ENCODE results near the gene TRAF3IP3.

Gene TRAF3IP3

DNA sequence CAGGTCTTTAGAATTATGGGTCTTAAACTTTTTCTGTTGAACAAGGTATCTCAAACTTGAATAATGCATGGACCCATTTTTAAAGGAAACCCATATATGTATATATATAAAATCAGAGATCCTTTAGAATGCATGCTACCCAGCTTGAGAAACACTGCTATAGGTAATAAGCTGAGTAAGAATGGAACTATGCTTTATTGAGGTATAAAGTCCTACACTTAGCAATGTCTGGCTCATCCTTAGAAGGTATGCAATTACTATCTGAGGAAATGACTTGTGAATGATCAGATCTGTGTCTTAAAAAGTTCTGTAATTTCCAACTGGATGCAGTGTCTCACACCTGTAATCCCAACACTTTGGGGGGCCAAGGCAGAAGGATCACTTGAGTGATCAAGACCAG is 11.2 kb downstream of the TRAF3IP3 start:
- Histone ChIP-seq H3K4me2 (peak overlapping the region; percentile 80 to 99 (median 95)), H3K4me1 (peaks cover 46 to 94% (median 68%) of the 10 kb centered on the region in 10 experiments)

DNA sequence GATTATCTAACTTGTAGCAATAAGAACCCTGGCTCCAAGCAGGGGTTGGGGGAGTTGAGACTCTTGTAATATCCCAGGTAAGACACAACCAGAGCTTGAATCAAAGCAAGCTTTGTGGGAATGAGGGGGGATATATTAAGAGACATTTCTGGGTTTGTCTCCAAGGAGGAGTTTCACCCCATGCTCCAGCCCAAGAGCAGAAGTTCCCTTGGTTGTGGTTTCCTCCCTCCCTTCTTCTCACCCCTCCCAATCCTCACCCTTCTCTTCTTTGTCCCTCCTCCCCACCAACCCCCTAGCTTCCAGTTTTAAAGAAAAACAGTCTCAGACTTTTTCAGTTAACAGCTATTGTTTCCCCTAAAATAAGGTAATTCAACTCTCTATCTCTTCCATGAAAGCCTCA is 11.9 kb downstream of the TRAF3IP3 start:
- Histone ChIP-seq H3K9ac (peak overlapping the region; percentile 68 to 87 (median 76); a peak in 21 of 22 replicates), H3K36me3 (peaks cover 0 to 60% (median 39%) of the 10 kb centered on the region in 11 experiments; a peak in 18 of 22 replicates), H3K4me3 (peak overlapping the region in 9 of 10 experiments; percentile 41 to 78 (median 60); a peak in 17 of 20 replicates), H3K4me2 (peak overlapping the region; percentile 80 to 99 (median 95)), H4K20me1 (peaks cover 0 to 25% (median 0%) of the 10 kb centered on the region in 11 experiments; a peak in 7 of 22 replicates), H3K9me3 (replicated peaks in 1 of 11) (peaks cover 0 to 13% (median 0%) of the 10 kb centered on the region in 11 experiments; a peak in 1 of 22 replicates), H3K27ac (peak overlapping the region; percentile 63 to 96 (median 85)), H3K27me3 (no peaks in the 10 kb centered on the region), H3K4me1 (peaks cover 46 to 94% (median 68%) of the 10 kb centered on the region in 10 experiments)
- no peak for TF ChIP-seq Cebpa-rat (IDR thresholded peaks at IDR 0.05)

More for the DNA sequence above, 11.2 kb downstream of the TRAF3IP3 start:
- no peak for TF ChIP-seq Cebpa-rat (IDR thresholded peaks at IDR 0.05)
- H3K27me3 ChIP-seq, result no peaks in the 10 kb centered on the region
- H3K9ac ChIP-seq, result peak overlapping the region in 4 of 11 experiments; percentile 71 to 87 (median 83); a peak in 6 of 22 replicates
- H3K36me3 ChIP-seq, result peaks cover 0 to 60% (median 45%) of the 10 kb centered on the region in 11 experiments; a peak in 18 of 22 replicates
- H4K20me1 ChIP-seq, result peaks cover 0 to 19% (median 0%) of the 10 kb centered on the region in 11 experiments; a peak in 7 of 22 replicates
- peaks cover 0 to 18% (median 0%) of the 10 kb centered on the region in 11 experiments; a peak in 1 of 22 replicates for H3K9me3 ChIP-seq (replicated peaks in 1 of 11)
- peak overlapping the region in 7 of 10 experiments; percentile 41 to 78 (median 68); a peak in 12 of 20 replicates for H3K4me3 ChIP-seq
- H3K27ac ChIP-seq, result peak overlapping the region in 10 of 11 experiments; percentile 76 to 96 (median 86); a peak in 17 of 22 replicates

DNA sequence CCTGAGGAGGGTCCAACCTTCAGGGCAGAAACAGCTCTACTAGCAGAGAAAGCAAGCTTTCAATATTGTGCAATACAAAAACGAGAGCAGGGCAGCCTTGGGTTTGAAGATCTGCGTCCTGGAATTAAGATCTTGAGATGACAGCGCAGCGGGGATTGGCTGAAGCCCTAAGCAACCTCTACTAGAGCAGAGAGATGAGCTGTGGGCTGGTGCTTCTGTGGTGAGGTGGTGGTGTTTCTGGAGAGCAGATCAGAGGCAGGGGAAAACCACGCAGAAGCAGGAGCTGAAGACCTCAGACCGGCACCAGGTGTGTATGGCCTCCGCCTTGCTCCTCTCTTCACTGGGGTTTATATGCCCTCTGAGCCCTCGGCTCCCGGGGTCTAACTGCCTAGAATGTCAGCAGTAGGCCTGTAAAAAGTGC is 12.5 kb downstream of the TRAF3IP3 start:
- Histone ChIP-seq H3K27ac (peak overlapping the region; percentile 63 to 96 (median 85)), H3K9ac (peak overlapping the region; percentile 68 to 87 (median 76)), H4K20me1 (peaks cover 0 to 26% (median 0%) of the 10 kb centered on the region in 11 experiments; a peak in 7 of 22 replicates), H3K4me2 (peak overlapping the region; percentile 80 to 99 (median 95)), H3K4me1 (peaks cover 46 to 94% (median 74%) of the 10 kb centered on the region in 10 experiments), H3K36me3 (peaks cover 0 to 60% (median 38%) of the 10 kb centered on the region in 11 experiments; a peak in 17 of 22 replicates), H3K9me3 (replicated peaks in 1 of 11) (peaks cover 0 to 9% (median 0%) of the 10 kb centered on the region in 11 experiments; a peak in 1 of 22 replicates), H3K27me3 (no peaks in the 10 kb centered on the region), H3K4me3 (peak overlapping the region; percentile 18 to 78 (median 60); a peak in 19 of 20 replicates)
- peak; percentile 47 to 98 (median 91); a peak in 18 of 22 replicates for TF ChIP-seq Cebpa-rat (IDR thresholded peaks at IDR 0.05)

DNA sequence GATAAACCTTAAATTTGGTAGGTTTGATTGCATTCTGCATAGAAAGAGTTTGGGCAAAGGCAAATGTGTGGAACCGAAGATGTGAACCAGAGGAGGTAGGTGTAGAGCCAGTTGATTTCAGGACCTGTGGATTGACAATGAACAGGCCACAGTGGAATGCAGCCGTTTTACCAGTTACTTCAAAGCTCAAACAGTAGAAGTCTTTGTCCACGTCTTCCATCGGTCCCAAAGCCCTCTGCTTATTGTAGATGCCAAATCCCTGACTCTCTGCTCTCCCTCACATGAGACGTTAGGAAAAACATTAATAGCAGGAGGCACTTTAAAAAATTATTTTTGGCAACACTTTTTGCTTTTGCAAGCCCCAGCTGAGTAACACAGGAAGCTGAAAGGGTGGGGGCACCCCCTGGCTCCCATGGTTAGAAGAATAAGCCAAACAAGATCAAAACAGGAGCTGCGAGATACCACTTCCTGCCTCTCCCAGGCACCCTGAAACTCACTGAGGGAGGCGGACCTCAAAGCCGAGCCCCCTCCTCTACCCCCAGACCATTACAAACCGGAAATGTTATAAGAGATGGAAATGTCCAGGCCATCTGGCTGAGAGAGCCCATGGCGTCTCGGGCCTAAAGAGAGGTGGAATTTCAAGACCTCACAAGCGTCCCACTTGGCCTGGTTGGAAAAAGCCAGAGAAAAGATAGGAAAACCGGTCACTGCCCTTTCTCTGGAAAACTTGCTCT is 13.5 kb downstream of the TRAF3IP3 start:
- 0 out of 22 replicates have a peak, but pooled peaks cover 0 to 3% (median 0%) of the 10 kb centered on the region in 11 experiments for H3K9me3 ChIP-seq (replicated peaks in 1 of 11)
- H3K9ac ChIP-seq, result peak overlapping the region; percentile 68 to 87 (median 76)
- H3K36me3 ChIP-seq, result peaks cover 0 to 59% (median 33%) of the 10 kb centered on the region in 11 experiments; a peak in 12 of 22 replicates
- peak overlapping the region; percentile 18 to 78 (median 60); a peak in 19 of 20 replicates for H3K4me3 ChIP-seq
- no peaks in the 10 kb centered on the region for H3K27me3 ChIP-seq
- peak overlapping the region; percentile 63 to 96 (median 85) for H3K27ac ChIP-seq
- peak overlapping the region; percentile 80 to 99 (median 95) for H3K4me2 ChIP-seq
- H4K20me1 ChIP-seq, result peaks cover 0 to 26% (median 0%) of the 10 kb centered on the region in 11 experiments; a peak in 7 of 22 replicates
- peaks cover 51 to 95% (median 83%) of the 10 kb centered on the region in 10 experiments for H3K4me1 ChIP-seq
- peak in 3 of 11 experiments; percentile 24 to 57 (median 44); a peak in 1 of 22 replicates for TF ChIP-seq Cebpa-rat (IDR thresholded peaks at IDR 0.05)

DNA sequence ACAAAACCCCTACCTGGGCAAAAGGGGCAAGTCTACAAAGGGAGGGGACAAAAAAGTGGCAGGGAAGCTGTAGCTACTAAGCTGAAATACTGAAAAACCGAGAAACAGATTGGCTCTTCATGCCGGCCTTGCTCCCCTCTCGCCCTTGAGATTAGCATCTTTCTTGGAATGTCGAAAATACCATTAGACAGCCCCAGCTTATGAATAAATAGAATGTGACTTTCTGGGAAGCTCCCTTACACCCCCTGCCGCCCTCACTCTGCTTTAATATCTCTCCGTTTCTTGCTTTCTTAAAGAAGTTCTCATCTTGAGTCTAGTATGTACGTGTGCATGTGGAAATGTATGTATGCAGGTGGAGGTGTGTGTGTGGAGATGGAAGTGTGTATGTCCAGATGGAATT is 14.1 kb downstream of the TRAF3IP3 start:
- Histone ChIP-seq H3K27ac (peak overlapping the region; percentile 63 to 96 (median 85); a peak in 21 of 22 replicates), H4K20me1 (peaks cover 0 to 29% (median 0%) of the 10 kb centered on the region in 11 experiments; a peak in 7 of 22 replicates), H3K4me3 (peak overlapping the region in 9 of 10 experiments; percentile 41 to 78 (median 60); a peak in 18 of 20 replicates), H3K4me2 (peak overlapping the region; percentile 80 to 99 (median 95)), H3K27me3 (no peaks in the 10 kb centered on the region), H3K9me3 (replicated peaks in 1 of 11) (no peaks in the 10 kb centered on the region), H3K4me1 (peaks cover 57 to 98% (median 90%) of the 10 kb centered on the region in 10 experiments), H3K9ac (peak overlapping the region; percentile 68 to 87 (median 76)), H3K36me3 (peaks cover 0 to 56% (median 30%) of the 10 kb centered on the region in 11 experiments; a peak in 12 of 22 replicates)
- no peak for TF ChIP-seq Cebpa-rat (IDR thresholded peaks at IDR 0.05)

DNA sequence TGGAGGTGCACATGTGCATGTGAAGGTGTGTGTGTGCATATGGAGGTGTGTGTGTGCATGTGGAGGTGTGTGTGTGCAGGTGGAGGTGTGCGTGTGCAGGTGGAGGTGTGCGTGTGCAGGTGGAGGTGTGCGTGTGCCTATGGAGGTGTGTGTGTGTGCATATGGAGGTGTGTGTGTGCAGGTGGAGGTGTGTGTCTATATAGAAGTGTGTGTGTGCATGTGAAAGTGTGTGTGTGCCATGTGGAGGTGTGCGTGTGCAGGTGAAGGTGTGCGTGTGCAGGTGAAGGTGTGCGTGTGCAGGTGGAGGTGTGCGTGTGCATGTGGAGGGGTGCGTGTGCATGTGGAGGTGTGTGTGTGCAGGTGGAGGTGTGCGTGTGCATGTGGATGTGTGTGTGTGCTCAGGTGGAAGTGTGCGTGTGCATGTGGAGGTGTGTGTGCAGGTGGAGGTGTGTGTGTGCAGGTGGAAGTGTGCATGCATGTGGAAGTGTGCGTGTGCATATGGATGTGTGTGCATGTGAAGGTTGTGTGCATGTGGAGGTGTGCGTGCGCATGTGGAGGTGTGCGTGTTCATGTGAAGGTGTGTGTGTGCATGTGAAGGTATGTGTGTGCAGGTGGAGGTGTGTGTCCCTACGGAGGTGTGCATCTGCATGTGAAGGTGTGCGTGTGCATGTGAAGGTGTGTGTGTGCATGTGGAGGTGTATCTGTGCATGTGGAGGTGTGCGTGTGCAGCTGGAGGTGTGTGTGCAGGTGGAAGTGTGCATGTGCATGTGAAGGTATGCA is 15.0 kb downstream of the TRAF3IP3 start:
- TF ChIP-seq Cebpa-rat (IDR thresholded peaks at IDR 0.05), result no peak
- Histone ChIP-seq H3K27me3 (no peaks in the 10 kb centered on the region), H4K20me1 (peaks cover 0 to 36% (median 0%) of the 10 kb centered on the region in 11 experiments; a peak in 7 of 22 replicates), H3K4me3 (peak overlapping the region in 8 of 10 experiments; percentile 41 to 78 (median 64); a peak in 15 of 20 replicates), H3K9ac (no peak overlapping the region; a peak in 1 of 22 replicates), H3K27ac (no peak overlapping the region), H3K4me2 (peak overlapping the region; percentile 80 to 99 (median 95); a peak in 20 of 22 replicates), H3K36me3 (peaks cover 0 to 57% (median 31%) of the 10 kb centered on the region in 11 experiments; a peak in 15 of 22 replicates), H3K9me3 (replicated peaks in 1 of 11) (no peaks in the 10 kb centered on the region), H3K4me1 (peaks cover 65 to 99% (median 91%) of the 10 kb centered on the region in 10 experiments)

DNA sequence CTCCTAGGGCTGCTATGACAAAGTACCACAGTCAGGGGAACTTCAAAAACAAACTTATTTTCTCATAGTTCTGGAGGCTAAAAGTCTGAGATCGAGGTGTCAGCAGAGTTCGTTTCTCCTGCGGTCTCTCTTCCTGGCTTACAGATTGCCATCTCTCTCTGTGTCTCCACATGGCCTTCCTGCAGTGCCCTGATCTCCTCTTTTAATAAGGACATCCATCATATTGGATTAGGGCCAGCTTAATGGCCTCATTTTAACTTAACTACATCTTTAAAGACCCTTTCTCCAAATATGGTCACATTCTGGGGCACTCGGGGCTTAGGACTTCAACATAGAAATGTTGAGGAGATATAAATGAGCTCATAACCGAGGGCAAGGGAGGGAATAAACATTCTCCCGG is 16.3 kb downstream of the TRAF3IP3 start:
- H3K4me3 ChIP-seq, result no peak overlapping the region
- H3K4me2 ChIP-seq, result peak overlapping the region in 5 of 11 experiments; percentile 94 to 99 (median 97); a peak in 8 of 22 replicates
- no peaks in the 10 kb centered on the region for H3K27me3 ChIP-seq
- no peaks in the 10 kb centered on the region for H3K9me3 ChIP-seq (replicated peaks in 1 of 11)
- no peak for TF ChIP-seq Cebpa-rat (IDR thresholded peaks at IDR 0.05)
- H3K27ac ChIP-seq, result no peak overlapping the region; a peak in 1 of 22 replicates
- H3K4me1 ChIP-seq, result peaks cover 58 to 93% (median 82%) of the 10 kb centered on the region in 10 experiments
- peaks cover 0 to 36% (median 0%) of the 10 kb centered on the region in 11 experiments; a peak in 7 of 22 replicates for H4K20me1 ChIP-seq
- no peak overlapping the region for H3K9ac ChIP-seq
- peaks cover under 1 to 57% (median 35%) of the 10 kb centered on the region in 11 experiments; a peak in 15 of 22 replicates for H3K36me3 ChIP-seq

All from BLaER1 treated with 17β-estradiol and CSF1 and Interleukin-3, amounts not matched to agents 10 nM and 100 nM (cell line).